ENCODE data around the gene TENM4.

DNA sequence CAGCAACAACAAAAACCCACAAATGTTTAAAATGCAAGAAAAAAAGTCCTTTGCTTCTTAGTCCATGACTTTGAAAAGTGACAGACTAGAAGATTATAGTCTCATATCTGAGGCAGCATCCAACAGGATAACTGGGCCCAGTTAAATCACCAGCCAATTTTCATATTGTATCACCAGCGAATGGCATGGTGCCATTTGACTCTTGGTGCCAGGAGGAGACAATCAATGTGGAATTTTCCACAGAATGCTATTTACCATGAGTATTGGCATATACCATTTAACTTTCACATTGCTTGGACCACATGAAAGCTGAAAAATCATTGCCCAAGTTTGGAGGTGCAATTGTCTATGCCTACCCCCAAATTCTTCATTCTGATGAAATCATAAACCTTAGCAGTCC lies 255.5 kb downstream of the TENM4 start:
- TF ChIP-seq CTCF (IDR thresholded peaks at IDR 0.05) (no peak), NR2C2 (CRISPR knock-in tag; IDR thresholded peaks at IDR 0.05) (no peak), ZNF138 (CRISPR knock-in tag; conservative IDR thresholded peaks at IDR 0.05) (no peak), TCF7 (CRISPR knock-in tag; IDR thresholded peaks at IDR 0.05; ENCODE audit: low read depth) (no peak), MXD4 (CRISPR knock-in tag; IDR thresholded peaks at IDR 0.05; ENCODE audit: borderline replicate concordance) (no peak), SP1 (CRISPR knock-in tag; conservative IDR thresholded peaks at IDR 0.05) (no peak)
- TF ChIP-seq, protein P1, sequence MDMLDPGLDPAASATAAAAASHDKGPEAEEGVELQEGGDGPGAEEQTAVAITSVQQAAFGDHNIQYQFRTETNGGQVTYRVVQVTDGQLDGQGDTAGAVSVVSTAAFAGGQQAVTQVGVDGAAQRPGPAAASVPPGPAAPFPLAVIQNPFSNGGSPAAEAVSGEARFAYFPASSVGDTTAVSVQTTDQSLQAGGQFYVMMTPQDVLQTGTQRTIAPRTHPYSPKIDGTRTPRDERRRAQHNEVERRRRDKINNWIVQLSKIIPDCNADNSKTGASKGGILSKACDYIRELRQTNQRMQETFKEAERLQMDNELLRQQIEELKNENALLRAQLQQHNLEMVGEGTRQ (CRISPR knock-in tag; IDR thresholded peaks at IDR 0.05): no peak
- TF ChIP-seq, protein P2, sequence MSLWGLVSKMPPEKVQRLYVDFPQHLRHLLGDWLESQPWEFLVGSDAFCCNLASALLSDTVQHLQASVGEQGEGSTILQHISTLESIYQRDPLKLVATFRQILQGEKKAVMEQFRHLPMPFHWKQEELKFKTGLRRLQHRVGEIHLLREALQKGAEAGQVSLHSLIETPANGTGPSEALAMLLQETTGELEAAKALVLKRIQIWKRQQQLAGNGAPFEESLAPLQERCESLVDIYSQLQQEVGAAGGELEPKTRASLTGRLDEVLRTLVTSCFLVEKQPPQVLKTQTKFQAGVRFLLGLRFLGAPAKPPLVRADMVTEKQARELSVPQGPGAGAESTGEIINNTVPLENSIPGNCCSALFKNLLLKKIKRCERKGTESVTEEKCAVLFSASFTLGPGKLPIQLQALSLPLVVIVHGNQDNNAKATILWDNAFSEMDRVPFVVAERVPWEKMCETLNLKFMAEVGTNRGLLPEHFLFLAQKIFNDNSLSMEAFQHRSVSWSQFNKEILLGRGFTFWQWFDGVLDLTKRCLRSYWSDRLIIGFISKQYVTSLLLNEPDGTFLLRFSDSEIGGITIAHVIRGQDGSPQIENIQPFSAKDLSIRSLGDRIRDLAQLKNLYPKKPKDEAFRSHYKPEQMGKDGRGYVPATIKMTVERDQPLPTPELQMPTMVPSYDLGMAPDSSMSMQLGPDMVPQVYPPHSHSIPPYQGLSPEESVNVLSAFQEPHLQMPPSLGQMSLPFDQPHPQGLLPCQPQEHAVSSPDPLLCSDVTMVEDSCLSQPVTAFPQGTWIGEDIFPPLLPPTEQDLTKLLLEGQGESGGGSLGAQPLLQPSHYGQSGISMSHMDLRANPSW (CRISPR knock-in tag; conservative IDR thresholded peaks at IDR 0.05; ENCODE audit: low read depth): no peak

All from WTC11 (cell line).